HG02759 (cell line): ENCODE results near the gene TBC1D16.

ENCODE experiments used
- ATAC-seq: cut with Tn5 transposase; IDR thresholded peaks from one replicate; pipeline ENCODE4 v1.9.1; 2021; ENCODE audit warnings: mild to moderate bottlenecking, moderate library complexity; ENCODE audit not compliant: unreplicated experiment

TBC1D16 gene

GRCh38 chr17:80035687-80035936, at the start of gene TBC1D16:
TBC1D16 (minus strand) TSS chr17:80035872; CDS start chr17:80013547, 22,325 bp downstream.
- ATAC-seq = no peak

- ATAC-seq = no peak
These were observed 49.1 kb upstream of the TBC1D16 start for GRCh38 chr17:80084773-80085172.

GRCh38 chr17:80083136-80083661, 47.5 kb upstream of the TBC1D16 start:
- ATAC-seq = no peak

GRCh38 chr17:80082403-80083135, 46.9 kb upstream of the TBC1D16 start:
- no peak for ATAC-seq

- ATAC-seq = no peak
These were observed 45.9 kb upstream of the TBC1D16 start for GRCh38 chr17:80081596-80081995.

- ATAC-seq = no peak
These were observed 44.4 kb upstream of the TBC1D16 start for GRCh38 chr17:80080081-80080480.

GRCh38 chr17:80072410-80072809, 36.7 kb upstream of the TBC1D16 start:
- ATAC-seq = no peak

- ATAC-seq = no peak
These were observed 35.6 kb upstream of the TBC1D16 start for GRCh38 chr17:80071116-80071841.

GRCh38 chr17:80070375-80071115, 34.9 kb upstream of the TBC1D16 start:
- ATAC-seq = no peak

- ATAC-seq = no peak
These were observed 32.9 kb upstream of the TBC1D16 start for GRCh38 chr17:80068301-80069222.

GRCh38 chr17:80067393-80067986, 31.8 kb upstream of the TBC1D16 start:
- no peak for ATAC-seq

GRCh38 chr17:80065478-80066170, 30.0 kb upstream of the TBC1D16 start:
- ATAC-seq = no peak

GRCh38 chr17:80064696-80065095, 29.0 kb upstream of the TBC1D16 start:
- ATAC-seq = no peak

GRCh38 chr17:80063830-80064585, 28.3 kb upstream of the TBC1D16 start:
- no peak for ATAC-seq

GRCh38 chr17:80061421-80061820, 25.7 kb upstream of the TBC1D16 start:
- ATAC-seq = no peak

GRCh38 chr17:80060644-80061043, 25.0 kb upstream of the TBC1D16 start:
- no peak for ATAC-seq

- ATAC-seq = no peak
These were observed 22.8 kb upstream of the TBC1D16 start for GRCh38 chr17:80058311-80058955.

- no peak for ATAC-seq
These were observed 19.9 kb upstream of the TBC1D16 start for GRCh38 chr17:80055597-80055996.
